Measurements from ENCODE around the gene ANTXRL. TPM values are rescaled to one million over a fixed set of nuclear protein-coding genes. Genes with fewer than 3 reads are reported as not detected.
"Not testable (repeated sequence)": the region's sequence is repeated elsewhere in the genome, so short reads cannot be mapped to it uniquely, and the experiment has no call there.

The ANTXRL gene
- total RNA-seq, 1 donor from 2014 or later: not detected

- Mint-ChIP-seq H3K9me3 (no peaks in the 10 kb centered on the region), H3K4me3 (no peak overlapping the region), H3K27me3 (no peaks in the 10 kb centered on the region), H3K4me1 (peaks cover 17% of the 10 kb centered on the region), H3K36me3 (ENCODE audit: low read depth) (no peaks in the 10 kb centered on the region), H3K27ac (no peak overlapping the region)
- intact Hi-C loops (cut with micrococcal nuclease): no loop called here
- DNase-seq: no peak
Measured at GRCh38 chr10:46299536-46300369, 13.0 kb downstream of the ANTXRL start.

GRCh38 chr10:46300370-46300711, 13.5 kb downstream of the ANTXRL start:
- H3K27me3 Mint-ChIP-seq; intact Hi-C loops (cut with micrococcal nuclease); H3K27ac Mint-ChIP-seq; H3K9me3 Mint-ChIP-seq; H3K4me3 Mint-ChIP-seq; H3K36me3 Mint-ChIP-seq (ENCODE audit: low read depth); DNase-seq: not testable (repeated sequence)
- H3K4me1 Mint-ChIP-seq: peaks cover 17% of the 10 kb centered on the region

- Mint-ChIP-seq H3K36me3 (ENCODE audit: low read depth) (no peaks in the 10 kb centered on the region), H3K4me3 (no peak overlapping the region), H3K27ac (no peak overlapping the region), H3K4me1 (peaks cover 17% of the 10 kb centered on the region), H3K9me3 (no peaks in the 10 kb centered on the region), H3K27me3 (peaks cover 3% of the 10 kb centered on the region)
- intact Hi-C loops (cut with micrococcal nuclease): no loop called here
- no peak for DNase-seq
Measured at GRCh38 chr10:46301056-46301645, 14.4 kb downstream of the ANTXRL start.

GRCh38 chr10:46301721-46302479, 15.1 kb downstream of the ANTXRL start:
- no peaks in the 10 kb centered on the region for H3K36me3 Mint-ChIP-seq (ENCODE audit: low read depth)
- H3K27ac Mint-ChIP-seq: no peak overlapping the region

GRCh38 chr10:46302765-46303352, 16.1 kb downstream of the ANTXRL start:
- H3K27me3 Mint-ChIP-seq; H3K9me3 Mint-ChIP-seq; DNase-seq; H3K36me3 Mint-ChIP-seq (ENCODE audit: low read depth); intact Hi-C loops (cut with micrococcal nuclease); H3K4me3 Mint-ChIP-seq; H3K27ac Mint-ChIP-seq: not testable (repeated sequence)
- peaks cover 15% of the 10 kb centered on the region for H3K4me1 Mint-ChIP-seq

More at GRCh38 chr10:46301721-46302479, 15.1 kb downstream of the ANTXRL start:
- intact Hi-C loops (cut with micrococcal nuclease): no loop called here
- H3K4me1 Mint-ChIP-seq: peaks cover 17% of the 10 kb centered on the region
- peaks cover 5% of the 10 kb centered on the region for H3K27me3 Mint-ChIP-seq
- no peak overlapping the region for H3K4me3 Mint-ChIP-seq
- H3K9me3 Mint-ChIP-seq: no peaks in the 10 kb centered on the region
- DNase-seq: no peak

GRCh38 chr10:46304062-46304461, 17.3 kb downstream of the ANTXRL start:
- intact Hi-C loops (cut with micrococcal nuclease): no loop called here
- H3K4me3 Mint-ChIP-seq: no peak overlapping the region
- H3K27ac Mint-ChIP-seq: no peak overlapping the region
- H3K4me1 Mint-ChIP-seq: peaks cover 3% of the 10 kb centered on the region
- peaks cover 5% of the 10 kb centered on the region for H3K27me3 Mint-ChIP-seq
- no peak for DNase-seq
- H3K9me3 Mint-ChIP-seq: no peaks in the 10 kb centered on the region
- H3K36me3 Mint-ChIP-seq (ENCODE audit: low read depth): no peaks in the 10 kb centered on the region

GRCh38 chr10:46304671-46305070, 17.9 kb downstream of the ANTXRL start:
- H3K4me1 Mint-ChIP-seq; DNase-seq; H3K4me3 Mint-ChIP-seq; H3K27ac Mint-ChIP-seq; H3K9me3 Mint-ChIP-seq; intact Hi-C loops (cut with micrococcal nuclease); H3K36me3 Mint-ChIP-seq (ENCODE audit: low read depth); H3K27me3 Mint-ChIP-seq: not testable (repeated sequence)

GRCh38 chr10:46305079-46305818, 18.5 kb downstream of the ANTXRL start:
- no peaks in the 10 kb centered on the region for H3K9me3 Mint-ChIP-seq
- intact Hi-C loops (cut with micrococcal nuclease): no loop called here
- H3K36me3 Mint-ChIP-seq (ENCODE audit: low read depth): no peaks in the 10 kb centered on the region
- H3K4me3 Mint-ChIP-seq: no peak overlapping the region
- peaks cover 5% of the 10 kb centered on the region for H3K27me3 Mint-ChIP-seq
- DNase-seq: no peak
- no peaks in the 10 kb centered on the region for H3K4me1 Mint-ChIP-seq
- H3K27ac Mint-ChIP-seq: no peak overlapping the region

GRCh38 chr10:46305986-46306385, 19.2 kb downstream of the ANTXRL start:
- no peak overlapping the region for H3K4me3 Mint-ChIP-seq
- intact Hi-C loops (cut with micrococcal nuclease): no loop called here
- H3K27me3 Mint-ChIP-seq: peaks cover 5% of the 10 kb centered on the region
- H3K36me3 Mint-ChIP-seq (ENCODE audit: low read depth): no peaks in the 10 kb centered on the region
- H3K27ac Mint-ChIP-seq: no peak overlapping the region
- no peaks in the 10 kb centered on the region for H3K4me1 Mint-ChIP-seq
- no peaks in the 10 kb centered on the region for H3K9me3 Mint-ChIP-seq
- no peak for DNase-seq

GRCh38 chr10:46306516-46307184, 19.9 kb downstream of the ANTXRL start:
- Mint-ChIP-seq H3K4me3 (no peak overlapping the region), H3K4me1 (peaks cover 2% of the 10 kb centered on the region), H3K9me3 (no peaks in the 10 kb centered on the region), H3K36me3 (ENCODE audit: low read depth) (no peaks in the 10 kb centered on the region), H3K27ac (no peak overlapping the region), H3K27me3 (peaks cover 5% of the 10 kb centered on the region)
- intact Hi-C loops (cut with micrococcal nuclease): no loop called here
- DNase-seq: no peak

GRCh38 chr10:46307281-46308112, 20.7 kb downstream of the ANTXRL start:
- Mint-ChIP-seq H3K4me3 (no peak overlapping the region), H3K9me3 (no peaks in the 10 kb centered on the region), H3K4me1 (peaks cover 2% of the 10 kb centered on the region), H3K27me3 (peaks cover 5% of the 10 kb centered on the region), H3K27ac (no peak overlapping the region), H3K36me3 (ENCODE audit: low read depth) (no peaks in the 10 kb centered on the region)
- intact Hi-C loops (cut with micrococcal nuclease): no loop called here
- DNase-seq: no peak

- Mint-ChIP-seq H3K27ac (no peak overlapping the region), H3K4me1 (peaks cover 2% of the 10 kb centered on the region), H3K4me3 (no peak overlapping the region), H3K27me3 (peaks cover 5% of the 10 kb centered on the region), H3K36me3 (ENCODE audit: low read depth) (no peaks in the 10 kb centered on the region), H3K9me3 (no peaks in the 10 kb centered on the region)
- intact Hi-C loops (cut with micrococcal nuclease): no loop called here
- no peak for DNase-seq
Measured at GRCh38 chr10:46308113-46308415, 21.3 kb downstream of the ANTXRL start.
